Measurements from ENCODE around the gene TMEM151B.
"Not testable (repeated sequence)": the region's sequence is repeated elsewhere in the genome, so short reads cannot be mapped to it uniquely, and the experiment has no call there.

TMEM151B gene

DNA sequence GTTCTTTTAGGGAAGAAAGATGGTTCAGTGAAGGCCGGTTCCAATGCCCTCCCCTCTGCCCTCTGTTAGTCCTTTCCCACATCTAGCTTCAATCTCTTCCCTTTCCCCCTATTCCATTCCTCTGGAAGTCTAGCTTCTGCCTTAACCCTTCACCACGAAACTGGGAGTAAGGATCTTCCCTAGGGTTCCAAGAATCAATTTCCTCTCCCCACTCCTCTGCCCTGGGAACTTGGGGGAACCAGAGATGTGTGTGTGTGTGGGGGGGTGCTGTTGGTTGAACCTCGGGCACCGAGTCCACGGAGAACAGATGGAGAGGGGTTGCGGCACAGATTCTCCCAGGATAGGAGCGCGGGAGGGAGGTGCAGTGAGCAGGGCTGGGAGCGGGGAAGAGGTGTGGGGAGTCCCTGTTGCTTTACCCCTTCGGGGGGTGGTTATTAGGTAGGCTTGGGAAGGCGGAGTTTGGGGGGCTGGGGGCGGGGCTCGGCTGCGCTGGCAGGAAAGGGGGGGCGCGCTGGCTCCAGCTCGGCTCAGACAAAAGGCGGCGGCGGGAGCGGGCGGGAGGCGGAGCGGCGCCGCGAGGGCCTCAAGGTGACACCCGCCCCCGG, at the start of gene TMEM151B:
Gene TMEM151B, plus strand, starts transcription at position 530 of the 605 bp plus-strand sequence. CDS start 293 bp downstream, outside the sequence.
- DNase-seq (ENCODE audit: low read depth in 2 of 2): no peak

DNA sequence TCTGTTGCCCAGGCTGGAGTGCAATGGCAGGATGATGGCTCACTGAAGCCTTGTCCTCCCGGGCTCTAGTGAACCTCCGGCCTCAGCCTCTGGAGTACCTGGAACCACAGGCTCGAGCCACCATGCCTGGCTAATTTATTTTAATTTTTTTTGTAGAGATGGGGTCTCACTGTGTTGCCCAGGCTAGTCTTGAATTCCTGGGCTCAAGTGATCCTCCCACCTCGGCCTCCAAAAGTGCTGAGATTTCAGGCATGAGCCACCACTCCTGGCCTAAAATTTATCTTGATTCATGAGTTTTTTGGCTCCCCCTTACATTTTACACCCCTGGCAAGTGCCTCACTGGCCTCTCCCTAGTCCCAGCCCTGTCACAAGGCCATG, 49.3 kb upstream of the TMEM151B start:
- DNase-seq (ENCODE audit: low read depth in 2 of 2): no peak

DNA sequence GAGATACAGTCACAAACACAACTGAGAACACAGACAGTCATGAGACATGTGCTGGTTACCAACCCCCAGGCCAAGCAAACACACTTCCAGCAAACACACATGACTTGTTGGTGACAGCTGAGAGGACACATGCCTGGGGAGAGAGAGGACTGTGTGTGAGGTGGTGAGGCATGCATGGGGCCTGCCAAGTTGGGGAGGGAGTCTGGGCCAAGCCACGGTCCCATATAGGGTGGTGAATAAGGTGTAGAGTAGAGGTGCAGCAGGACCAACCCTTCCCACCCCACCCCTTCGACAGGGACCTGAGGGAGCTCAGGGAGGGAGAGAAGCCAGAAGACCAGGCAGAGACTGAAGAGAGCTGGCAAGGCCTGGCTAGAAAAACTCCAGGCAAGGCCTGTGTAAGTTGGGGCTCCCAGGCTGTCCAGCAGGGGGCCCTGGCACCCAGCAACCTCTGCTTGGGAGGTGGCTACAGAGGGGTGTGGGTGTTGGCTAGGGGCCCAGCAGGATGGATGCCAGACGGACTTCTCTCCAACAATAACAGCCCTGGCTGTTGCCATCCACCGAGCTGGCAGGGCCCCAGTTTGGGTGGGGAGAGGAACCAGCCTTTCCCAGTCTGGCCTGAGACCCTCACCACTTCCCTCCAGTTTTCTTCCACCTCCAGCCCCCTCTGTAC, 48.8 kb upstream of the TMEM151B start:
- no peak for DNase-seq (ENCODE audit: low read depth in 2 of 2)

DNA sequence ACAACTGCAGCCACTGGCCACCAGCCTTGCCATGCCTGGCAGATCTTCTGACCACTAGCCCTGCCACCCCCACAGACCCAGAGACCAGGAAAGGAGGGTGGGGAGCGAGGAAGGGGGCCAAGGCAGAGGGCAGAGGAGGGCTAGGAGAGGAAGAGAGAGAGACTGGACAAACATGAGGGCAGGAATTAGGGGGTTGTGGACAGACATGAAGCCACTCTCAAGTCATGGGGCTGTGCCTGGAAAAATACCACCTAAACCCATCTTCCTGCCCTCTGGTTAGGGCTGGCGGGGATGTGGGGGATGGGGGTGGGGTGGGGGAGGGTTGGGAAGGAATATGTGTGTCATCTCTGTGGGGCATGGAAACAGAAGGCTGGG, 48.3 kb upstream of the TMEM151B start:
- no peak for DNase-seq (ENCODE audit: low read depth in 2 of 2)

DNA sequence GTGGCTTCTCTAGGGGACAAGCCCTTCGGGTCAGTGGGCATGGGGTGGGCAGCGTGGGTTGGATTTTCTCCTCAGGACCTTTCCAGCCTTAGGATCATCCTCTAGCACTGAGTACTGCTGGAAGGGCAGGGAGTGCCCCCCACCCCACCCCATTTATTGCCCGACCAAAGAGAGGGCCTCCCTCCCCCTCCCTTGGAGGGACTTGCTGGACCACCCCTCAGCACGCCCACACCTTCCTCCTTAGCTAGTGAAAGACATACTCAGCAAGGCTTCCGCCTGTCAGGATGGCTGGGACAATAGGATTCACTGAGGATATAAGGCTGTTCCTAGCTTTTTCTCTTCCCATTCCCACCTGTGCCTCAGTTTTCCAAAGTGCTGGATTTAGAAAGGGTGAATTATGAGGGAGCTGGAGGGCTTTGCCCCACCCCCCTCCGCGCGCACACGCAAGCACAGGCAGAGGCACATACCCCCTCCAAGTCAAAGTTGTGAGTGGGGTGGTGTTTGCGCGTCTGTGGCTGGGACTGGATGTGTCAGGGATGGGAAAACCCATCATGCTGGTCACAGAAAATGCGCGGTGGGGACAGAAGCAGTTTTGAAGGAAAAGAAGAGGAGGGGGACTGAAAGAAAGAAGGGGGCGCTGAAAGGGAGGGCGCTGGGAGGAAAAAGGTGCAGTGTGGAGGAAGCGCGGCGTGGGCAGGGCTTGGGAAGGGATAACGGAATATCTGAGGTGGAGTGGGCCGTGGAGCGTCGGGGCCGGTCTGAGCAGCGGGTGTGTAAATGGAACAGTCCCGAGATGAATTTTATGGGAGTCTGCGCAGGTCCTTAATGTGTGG, 47.5 kb upstream of the TMEM151B start:
- DNase-seq (ENCODE audit: low read depth in 2 of 2): no peak

DNA sequence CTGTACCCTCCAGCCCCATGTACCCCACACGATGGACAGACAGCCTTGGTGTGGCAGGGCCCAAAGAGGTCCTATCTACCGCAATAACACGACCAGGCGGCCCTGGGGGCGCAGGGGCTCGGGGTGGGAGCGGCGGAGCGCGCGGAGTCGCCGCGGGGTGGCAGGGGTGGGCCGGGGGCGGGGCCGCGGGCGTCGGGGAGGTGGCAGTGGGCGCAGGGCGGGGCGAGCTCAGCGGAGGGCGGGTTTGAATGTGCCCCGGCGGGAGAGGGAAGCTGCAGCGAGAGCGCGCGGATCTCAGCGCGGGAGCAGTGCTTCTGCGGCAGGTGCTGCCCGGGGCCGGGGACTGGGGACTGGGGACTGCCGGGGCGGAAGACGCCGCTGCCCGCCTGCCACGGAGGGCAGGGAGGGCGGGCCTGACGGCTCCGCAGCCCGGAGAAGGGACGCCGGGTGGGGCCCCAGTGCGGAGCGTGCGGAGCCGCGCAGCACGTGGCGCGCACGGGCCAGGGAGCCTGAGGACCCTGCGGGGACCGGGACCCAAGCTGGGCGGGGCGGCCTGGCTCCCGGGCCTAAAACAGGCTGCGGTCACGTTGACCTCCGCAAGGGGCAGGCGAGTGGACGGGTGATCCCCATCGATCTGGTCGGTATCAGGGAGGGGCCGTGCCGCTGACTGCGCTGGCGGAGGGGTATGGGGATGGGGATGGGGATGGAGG, 46.8 kb upstream of the TMEM151B start, which contains the start of gene SLC29A1:
Gene SLC29A1, plus strand, starts transcription at position 277 of the 710 bp plus-strand sequence. CDS start 3,719 bp downstream, outside the sequence.
- DNase-seq (ENCODE audit: low read depth in 2 of 2): peak; percentile 69 to 71

DNA sequence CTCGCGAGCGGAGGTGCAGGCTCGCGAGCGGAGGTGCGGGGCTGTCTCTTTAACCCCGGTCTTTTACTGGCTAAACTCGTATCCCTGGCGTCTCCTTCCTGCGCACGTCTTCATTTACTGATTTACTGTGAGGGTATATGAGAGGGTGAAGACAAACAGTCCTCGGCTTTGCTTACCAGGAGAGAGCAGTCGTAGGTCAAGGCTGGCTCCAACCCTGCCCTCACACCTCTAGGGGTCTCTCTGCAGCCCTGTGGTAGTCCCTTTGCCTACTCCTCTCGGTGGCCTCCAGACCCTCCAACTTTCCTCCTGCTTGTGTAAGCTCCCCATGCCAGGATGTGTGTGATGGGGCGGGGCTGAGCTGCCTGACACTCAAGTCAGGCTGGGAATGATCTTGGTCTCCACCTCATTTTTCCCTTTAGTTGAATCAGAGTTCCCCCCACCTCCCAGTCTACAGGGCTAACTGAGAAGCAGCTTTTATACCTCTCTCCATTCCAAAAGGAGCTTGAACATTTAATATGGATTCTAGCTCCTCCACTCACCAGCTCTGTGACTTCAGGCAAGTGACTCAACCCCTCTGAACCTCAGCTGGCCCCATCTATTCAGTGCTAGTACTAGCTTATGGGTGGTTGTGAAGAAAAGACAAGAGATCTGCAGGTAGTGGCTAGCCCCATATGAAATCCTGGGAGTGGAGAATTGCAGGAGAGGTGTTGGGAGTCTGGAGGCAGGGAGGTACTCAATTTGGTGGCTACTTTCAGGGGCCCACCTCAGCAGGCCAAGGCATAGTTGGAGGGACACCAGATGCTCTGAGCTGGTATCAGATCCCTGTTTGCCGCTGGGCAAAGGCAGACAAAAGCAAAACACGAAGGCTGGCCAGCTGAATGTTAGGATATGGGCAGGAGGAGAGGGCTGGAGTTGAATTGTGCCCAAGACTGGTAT, 46.0 kb upstream of the TMEM151B start:
- DNase-seq (ENCODE audit: low read depth in 2 of 2): no peak

DNA sequence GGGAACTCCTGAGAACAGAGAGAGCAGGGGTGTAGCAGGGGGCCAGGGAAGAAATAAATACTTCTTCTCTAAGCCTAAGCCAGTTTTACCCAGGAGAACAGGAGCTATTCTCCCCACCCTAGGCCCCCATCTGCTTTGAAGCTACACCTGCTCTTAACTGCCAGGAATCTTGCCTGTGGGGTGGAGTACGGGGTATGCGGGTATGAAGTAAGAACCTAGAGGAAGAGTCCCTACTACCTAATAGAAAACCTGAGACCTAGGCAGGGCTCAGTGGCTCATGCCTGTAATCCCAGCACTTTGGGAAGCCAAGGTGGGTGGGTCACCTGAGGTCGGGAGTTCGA, 45.3 kb upstream of the TMEM151B start:
- DNase-seq (ENCODE audit: low read depth in 2 of 2): no peak

DNA sequence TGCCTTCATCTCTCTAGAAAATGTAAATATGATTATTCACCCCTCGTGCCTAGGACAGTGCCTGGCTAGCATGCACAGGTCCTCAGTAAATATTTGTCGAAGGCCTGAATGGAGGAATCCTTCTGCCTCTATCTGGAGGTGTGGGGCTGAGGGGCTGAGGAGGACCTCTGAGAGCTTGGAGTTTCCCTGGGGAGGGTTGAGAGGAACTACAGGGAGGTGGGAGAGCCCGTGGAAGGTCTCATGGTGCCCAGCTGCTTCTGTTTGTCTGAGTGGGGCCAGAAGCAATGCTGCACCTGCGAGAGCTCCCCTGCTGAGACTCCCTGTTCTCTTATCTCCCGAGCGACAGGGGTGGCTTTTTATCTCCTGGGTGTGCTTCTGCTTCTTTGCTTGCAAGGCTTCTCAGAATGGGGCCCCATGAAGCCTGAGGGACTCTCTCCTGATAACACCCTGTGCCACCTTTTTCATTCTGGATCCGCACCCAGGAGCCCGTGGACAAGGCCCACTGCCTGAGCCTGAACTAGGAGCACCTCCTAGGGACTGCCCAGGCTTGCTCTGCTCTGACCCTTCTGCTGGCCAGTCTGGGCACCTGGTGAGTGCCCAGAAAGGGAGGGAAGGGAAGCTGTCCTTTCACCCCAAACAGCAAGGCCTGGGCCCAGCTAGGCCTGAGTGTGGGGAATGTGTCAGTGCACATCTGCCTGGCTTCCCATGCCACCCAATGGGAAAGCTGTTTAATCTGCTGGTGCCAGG, 44.5 kb upstream of the TMEM151B start:
- DNase-seq (ENCODE audit: low read depth in 2 of 2): no peak

DNA sequence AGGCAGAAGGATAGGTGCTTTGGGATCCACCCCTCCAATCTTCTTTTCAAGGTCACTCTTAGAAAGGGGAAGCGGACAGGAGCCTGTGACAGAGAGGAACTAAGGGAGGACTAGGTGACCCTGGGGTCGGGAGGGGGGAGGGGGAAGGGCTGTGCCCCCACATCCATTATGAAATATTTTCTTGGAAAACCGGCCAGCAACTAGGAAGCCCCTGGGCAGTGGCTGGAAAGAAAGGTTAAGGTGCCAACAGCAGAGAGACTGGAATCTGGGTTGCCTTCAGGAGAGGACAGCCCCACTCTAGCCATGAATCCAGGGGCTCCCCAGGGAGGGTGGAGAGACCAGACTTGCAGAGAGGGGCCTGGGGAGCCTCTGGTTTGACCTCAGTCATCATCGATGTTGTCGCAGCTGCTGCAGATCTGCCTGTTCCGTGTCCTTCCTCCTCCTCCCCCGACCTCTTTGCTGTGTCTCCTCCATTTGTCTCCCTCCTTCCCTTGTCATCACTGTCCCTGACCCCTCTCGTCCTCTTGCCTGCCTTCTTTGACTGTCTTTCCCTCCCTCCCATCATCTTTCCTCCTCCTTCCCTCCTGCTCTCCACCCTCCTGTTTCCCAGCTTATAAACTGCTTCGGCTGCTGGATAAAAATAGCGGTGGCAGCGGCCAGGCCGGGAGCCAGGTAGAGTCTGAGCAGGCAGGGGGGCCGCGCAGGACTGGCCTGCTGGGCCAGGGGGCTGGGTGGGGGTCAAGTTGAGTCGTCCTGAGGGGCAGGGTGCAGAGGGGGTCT, 43.7 kb upstream of the TMEM151B start:
- DNase-seq (ENCODE audit: low read depth in 2 of 2): no peak

DNA sequence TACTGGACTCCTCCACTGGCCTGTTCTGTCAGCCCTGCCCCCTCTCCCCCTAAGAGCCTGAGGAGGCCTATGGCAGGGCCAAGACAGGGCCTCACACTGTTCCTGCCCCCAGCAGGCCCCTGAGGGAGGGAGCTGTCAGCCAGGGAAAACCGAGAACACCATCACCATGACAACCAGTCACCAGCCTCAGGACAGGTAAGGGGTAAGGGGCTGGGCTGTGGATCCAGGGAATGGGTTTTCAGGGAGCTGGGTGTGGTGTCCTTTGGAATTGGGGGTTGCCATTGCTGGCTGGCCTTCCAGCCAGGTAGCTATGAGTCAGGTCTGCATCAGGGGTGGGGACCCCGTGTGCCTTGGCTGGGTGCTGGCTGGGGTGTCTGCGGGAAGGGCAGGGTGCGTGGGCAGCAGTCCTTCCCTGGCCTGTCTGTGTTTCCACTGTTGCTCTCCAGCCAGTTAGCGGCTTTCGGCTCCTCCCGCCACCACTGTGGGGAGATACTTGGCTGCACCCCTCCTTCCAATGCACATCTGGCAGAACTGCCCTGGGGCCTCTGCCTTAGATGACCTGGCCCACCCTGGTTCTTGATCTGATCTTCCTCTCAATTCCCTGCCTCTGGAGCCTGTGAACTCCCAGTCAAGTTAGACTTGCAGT, 43.0 kb upstream of the TMEM151B start:
- no peak for DNase-seq (ENCODE audit: low read depth in 2 of 2)

DNA sequence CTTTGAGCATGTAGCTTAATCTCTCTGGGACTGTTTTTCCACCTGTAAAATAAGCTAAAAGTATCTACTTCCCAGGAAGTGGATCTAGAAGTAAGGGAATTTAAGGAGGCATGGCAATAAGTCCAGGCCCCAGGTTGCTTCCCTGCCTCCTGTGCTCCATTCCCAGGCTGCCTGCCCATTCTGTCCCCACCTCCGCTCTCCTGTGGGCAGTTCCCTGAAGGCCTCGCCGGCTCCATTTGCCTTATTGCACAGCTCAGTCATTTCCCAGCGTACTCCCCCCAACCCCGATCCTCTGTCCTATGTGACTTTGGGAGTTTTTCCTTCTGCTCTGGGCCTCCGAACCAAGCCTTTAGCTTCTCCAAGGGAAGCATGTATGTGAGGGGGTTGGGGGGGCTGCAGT, 42.2 kb upstream of the TMEM151B start:
- no peak for DNase-seq (ENCODE audit: low read depth in 2 of 2)

DNA sequence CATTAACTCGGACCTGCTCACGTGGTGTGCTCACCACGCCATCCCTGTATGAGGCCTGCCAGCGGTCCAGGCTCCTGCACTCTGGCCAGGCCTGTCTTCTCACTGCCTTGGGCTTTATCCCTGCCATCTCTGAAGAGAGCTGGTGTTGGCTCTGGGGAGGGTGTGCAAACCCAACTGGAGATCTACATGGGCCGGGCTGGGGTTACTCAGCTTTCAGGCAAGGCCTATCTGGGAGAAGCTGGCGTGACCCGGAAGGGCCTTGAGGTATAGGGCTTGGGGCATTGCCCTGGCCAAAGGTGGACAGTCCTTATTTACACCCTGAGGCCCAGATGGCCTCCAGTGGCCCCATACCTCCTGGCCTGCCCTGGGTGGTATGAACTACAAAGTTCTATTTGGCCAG, 41.8 kb upstream of the TMEM151B start:
- no peak for DNase-seq (ENCODE audit: low read depth in 2 of 2)

DNA sequence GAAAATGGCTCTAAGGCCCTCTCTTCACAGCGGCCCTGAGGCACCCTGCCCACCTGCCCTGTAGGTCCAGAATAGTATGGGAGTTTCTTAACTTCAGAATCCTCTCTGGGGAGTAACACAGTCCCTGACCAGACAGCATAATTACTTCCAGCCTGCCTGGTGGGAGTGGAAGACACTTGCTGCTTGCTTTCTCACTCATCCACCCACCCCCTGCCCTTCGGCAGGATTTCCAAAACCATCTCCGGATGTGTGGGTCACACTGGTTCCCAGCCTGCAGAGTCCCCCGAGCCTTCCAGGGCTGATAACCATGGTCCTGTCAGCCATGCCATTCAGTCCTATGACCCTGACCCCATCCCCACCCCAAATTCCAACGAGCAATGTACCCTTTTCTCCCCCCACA, 41.4 kb upstream of the TMEM151B start:
- DNase-seq (ENCODE audit: low read depth in 2 of 2): no peak

DNA sequence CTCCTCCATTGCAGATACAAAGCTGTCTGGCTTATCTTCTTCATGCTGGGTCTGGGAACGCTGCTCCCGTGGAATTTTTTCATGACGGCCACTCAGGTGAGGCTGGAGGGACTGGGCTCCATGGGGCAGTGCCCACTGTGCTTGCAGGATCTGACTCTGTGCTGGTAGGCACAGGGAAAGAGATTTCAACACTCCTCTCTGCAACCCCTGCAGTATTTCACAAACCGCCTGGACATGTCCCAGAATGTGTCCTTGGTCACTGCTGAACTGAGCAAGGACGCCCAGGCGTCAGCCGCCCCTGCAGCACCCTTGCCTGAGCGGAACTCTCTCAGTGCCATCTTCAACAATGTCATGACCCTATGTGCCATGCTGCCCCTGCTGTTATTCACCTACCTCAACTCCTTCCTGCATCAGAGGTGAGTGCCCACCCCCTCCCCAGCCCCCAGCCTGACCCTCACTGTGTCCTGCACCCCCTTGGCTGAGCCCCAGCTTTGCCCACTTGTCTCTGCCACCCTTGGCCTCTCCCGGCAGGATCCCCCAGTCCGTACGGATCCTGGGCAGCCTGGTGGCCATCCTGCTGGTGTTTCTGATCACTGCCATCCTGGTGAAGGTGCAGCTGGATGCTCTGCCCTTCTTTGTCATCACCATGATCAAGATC, 40.7 kb upstream of the TMEM151B start:
- DNase-seq (ENCODE audit: low read depth in 2 of 2): no peak

DNA sequence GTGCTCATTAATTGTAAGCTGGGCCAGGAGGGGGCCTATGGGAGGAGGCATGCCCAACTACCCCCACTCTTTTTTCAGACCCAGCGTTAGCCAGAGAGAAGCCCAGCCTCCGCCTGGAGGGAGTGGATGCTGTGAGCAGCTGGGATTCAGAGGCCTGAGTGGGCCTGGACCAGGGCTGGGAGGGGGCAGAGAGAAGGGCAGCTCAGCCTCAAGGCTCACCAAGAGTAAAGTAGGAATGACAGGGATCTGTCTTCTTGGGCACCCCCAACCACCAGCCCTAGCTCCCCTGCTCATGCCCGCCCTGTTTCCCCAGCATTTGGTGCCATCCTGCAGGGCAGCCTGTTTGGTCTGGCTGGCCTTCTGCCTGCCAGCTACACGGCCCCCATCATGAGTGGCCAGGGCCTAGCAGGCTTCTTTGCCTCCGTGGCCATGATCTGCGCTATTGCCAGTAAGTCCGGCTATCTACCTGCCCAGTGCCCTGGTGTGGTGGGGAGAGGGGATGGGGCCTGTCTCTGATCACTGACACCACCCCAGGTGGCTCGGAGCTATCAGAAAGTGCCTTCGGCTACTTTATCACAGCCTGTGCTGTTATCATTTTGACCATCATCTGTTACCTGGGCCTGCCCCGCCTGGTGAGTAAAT, 40.1 kb upstream of the TMEM151B start:
- no peak for DNase-seq (ENCODE audit: low read depth in 2 of 2)

DNA sequence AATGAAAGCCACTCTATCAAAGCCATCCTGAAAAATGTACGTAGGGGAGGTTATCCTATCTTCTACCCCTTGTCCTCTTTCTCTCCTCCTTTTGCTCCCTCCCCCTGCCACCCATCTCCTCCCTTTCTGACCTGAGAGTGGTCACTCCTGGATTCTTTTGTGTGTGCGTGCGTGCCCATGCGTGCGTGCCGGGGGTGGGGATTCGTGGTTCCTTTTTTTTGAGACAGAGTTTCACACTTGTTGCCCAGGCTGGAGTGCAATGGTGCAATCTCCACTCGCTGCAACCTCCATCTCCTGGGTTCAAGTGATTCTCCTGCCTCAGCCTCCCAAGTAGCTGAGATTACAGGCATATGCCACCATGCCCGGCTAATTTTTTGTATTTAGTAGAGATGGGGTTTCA, 38.8 kb upstream of the TMEM151B start:
- not testable (repeated sequence) for DNase-seq (ENCODE audit: low read depth in 2 of 2)

All from activated CD8-positive, alpha-beta memory T cell treated with anti-CD3 and anti-CD28 coated beads for 4 hours (primary cell).